ENCODE results near the gene NKAIN2.

DNA sequence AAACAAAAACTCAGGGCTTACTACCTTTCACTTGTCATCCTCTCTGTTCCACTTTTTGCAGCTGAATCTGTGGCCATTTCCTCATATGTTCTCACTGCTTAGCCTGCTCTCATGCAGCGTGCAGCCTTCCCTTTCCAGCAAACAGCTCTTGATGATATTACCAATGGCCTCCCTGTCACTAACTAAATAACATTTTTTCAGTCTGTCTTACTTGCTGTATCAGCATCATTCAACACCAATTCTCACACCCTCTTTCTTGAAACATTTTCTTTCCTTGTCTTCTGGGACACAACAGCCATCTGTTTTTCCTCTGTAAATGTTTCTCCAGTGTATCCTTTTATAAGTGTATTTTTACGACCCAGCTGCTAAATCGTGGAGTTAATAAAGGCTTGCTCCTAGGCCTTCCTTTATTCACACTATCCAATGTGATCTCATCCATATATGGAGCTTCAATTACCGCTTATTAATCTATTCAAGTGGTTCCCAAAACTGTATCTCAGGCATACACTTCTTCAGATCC is 634.9 kb downstream of the NKAIN2 start:
- TF ChIP-seq, protein P1, sequence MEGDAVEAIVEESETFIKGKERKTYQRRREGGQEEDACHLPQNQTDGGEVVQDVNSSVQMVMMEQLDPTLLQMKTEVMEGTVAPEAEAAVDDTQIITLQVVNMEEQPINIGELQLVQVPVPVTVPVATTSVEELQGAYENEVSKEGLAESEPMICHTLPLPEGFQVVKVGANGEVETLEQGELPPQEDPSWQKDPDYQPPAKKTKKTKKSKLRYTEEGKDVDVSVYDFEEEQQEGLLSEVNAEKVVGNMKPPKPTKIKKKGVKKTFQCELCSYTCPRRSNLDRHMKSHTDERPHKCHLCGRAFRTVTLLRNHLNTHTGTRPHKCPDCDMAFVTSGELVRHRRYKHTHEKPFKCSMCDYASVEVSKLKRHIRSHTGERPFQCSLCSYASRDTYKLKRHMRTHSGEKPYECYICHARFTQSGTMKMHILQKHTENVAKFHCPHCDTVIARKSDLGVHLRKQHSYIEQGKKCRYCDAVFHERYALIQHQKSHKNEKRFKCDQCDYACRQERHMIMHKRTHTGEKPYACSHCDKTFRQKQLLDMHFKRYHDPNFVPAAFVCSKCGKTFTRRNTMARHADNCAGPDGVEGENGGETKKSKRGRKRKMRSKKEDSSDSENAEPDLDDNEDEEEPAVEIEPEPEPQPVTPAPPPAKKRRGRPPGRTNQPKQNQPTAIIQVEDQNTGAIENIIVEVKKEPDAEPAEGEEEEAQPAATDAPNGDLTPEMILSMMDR (IDR thresholded peaks at IDR 0.05), result no peak
- no peak for TF ChIP-seq EP300 (IDR thresholded peaks at IDR 0.05)
- TF ChIP-seq POLR2AphosphoS5 (IDR thresholded peaks at IDR 0.05), result no peak
- no peak for TF ChIP-seq POLR2A (IDR thresholded peaks at IDR 0.05)

All from sigmoid colon (tissue), 4 donors.